ENCODE data around the gene NRXN3. TPM values are rescaled to one million over a fixed set of nuclear protein-coding genes. Genes with fewer than 3 reads are reported as not detected.

Gene NRXN3
- total RNA-seq, 1 experiment from 2014 or later = not detected

DNA sequence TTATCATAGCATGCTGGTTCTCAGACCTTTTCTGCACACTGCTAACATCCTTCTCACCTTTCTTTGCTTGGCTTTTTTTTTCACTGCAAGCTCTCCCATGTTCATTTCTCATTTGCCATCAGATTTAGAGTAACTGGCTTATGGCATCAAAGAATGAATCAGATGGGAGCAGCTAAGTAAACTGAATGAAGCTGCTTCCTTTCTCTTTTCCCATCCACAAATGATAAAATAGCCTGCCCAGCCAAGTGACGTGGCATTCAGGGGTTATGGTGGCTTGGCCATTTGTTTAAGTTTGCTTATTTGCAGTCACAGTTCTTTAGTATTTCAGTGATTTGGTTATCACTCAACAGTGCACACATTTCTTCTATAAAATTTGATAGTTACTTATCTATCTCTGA, 1332.6 kb downstream of the NRXN3 start:
- CTCF ChIA-PET = no interaction called here

DNA sequence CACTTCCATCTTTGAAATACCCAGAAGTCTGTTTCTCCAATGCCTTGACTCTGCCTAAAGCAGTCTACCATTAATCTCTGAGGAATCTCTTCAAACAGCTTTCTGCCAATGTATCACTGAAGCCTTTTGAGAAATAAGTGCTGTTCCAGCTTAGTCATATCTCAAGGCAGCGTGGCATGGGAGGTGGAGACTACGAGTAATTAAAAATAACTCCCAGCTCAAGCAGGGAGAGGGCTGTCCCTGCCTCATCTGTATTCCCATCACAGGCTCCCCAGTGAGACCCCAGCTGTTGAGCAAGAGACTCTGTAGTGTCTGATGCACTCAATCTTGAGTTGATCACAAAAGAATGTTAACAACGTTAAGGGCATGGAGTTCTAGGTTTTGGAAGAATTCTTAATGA, 1340.5 kb downstream of the NRXN3 start:
- Histone ChIP-seq H3K9me3 (ENCODE audit: control insufficient read depth, insufficient read depth, low read depth, low read length) (no peaks in the 10 kb centered on the region), H3K27me3 (ENCODE audit: control insufficient read depth, insufficient read depth, low read length) (no peaks in the 10 kb centered on the region), H3K27ac (ENCODE audit: low read length) (no peak overlapping the region), H3K4me1 (ENCODE audit: control insufficient read depth, insufficient read depth, low read length) (no peaks in the 10 kb centered on the region), H3K36me3 (ENCODE audit: control insufficient read depth, insufficient read depth, low read length) (no peaks in the 10 kb centered on the region), H3K4me3 (ENCODE audit: low read depth in 2 of 2, low read length in 2 of 2) (no peak overlapping the region)
- BruUV-seq (replicated peaks) = no TSS peak
- ATAC-seq (no peak), DNase-seq (ENCODE audit: low read depth, low spot score) (no peak)
- ChIA-PET POLR2A (no interaction called here), CTCF (no interaction called here)
- in situ Hi-C loops (cut with HindIII; ENCODE audit: low pct_unique_long_range_greater_than_20kb, low sequenced_read_pairs) (no loop called here), intact Hi-C loops (cut with micrococcal nuclease; ENCODE audit: unreplicated experiment) (no loop called here)
- TF ChIP-seq, protein P1, sequence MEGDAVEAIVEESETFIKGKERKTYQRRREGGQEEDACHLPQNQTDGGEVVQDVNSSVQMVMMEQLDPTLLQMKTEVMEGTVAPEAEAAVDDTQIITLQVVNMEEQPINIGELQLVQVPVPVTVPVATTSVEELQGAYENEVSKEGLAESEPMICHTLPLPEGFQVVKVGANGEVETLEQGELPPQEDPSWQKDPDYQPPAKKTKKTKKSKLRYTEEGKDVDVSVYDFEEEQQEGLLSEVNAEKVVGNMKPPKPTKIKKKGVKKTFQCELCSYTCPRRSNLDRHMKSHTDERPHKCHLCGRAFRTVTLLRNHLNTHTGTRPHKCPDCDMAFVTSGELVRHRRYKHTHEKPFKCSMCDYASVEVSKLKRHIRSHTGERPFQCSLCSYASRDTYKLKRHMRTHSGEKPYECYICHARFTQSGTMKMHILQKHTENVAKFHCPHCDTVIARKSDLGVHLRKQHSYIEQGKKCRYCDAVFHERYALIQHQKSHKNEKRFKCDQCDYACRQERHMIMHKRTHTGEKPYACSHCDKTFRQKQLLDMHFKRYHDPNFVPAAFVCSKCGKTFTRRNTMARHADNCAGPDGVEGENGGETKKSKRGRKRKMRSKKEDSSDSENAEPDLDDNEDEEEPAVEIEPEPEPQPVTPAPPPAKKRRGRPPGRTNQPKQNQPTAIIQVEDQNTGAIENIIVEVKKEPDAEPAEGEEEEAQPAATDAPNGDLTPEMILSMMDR (IDR thresholded peaks at IDR 0.05) = no peak
- no peak for TF ChIP-seq POLR2AphosphoS5 (IDR thresholded peaks at IDR 0.05; ENCODE audit: low read depth, low read length)
- TF ChIP-seq TCF7L2 (IDR thresholded peaks at IDR 0.05; ENCODE audit: low read depth, low read length) = no peak
- no peak for TF ChIP-seq SIN3A (IDR thresholded peaks at IDR 0.05; ENCODE audit: borderline replicate concordance, insufficient read depth, low read depth, low read length)
- TF ChIP-seq, protein P2, sequence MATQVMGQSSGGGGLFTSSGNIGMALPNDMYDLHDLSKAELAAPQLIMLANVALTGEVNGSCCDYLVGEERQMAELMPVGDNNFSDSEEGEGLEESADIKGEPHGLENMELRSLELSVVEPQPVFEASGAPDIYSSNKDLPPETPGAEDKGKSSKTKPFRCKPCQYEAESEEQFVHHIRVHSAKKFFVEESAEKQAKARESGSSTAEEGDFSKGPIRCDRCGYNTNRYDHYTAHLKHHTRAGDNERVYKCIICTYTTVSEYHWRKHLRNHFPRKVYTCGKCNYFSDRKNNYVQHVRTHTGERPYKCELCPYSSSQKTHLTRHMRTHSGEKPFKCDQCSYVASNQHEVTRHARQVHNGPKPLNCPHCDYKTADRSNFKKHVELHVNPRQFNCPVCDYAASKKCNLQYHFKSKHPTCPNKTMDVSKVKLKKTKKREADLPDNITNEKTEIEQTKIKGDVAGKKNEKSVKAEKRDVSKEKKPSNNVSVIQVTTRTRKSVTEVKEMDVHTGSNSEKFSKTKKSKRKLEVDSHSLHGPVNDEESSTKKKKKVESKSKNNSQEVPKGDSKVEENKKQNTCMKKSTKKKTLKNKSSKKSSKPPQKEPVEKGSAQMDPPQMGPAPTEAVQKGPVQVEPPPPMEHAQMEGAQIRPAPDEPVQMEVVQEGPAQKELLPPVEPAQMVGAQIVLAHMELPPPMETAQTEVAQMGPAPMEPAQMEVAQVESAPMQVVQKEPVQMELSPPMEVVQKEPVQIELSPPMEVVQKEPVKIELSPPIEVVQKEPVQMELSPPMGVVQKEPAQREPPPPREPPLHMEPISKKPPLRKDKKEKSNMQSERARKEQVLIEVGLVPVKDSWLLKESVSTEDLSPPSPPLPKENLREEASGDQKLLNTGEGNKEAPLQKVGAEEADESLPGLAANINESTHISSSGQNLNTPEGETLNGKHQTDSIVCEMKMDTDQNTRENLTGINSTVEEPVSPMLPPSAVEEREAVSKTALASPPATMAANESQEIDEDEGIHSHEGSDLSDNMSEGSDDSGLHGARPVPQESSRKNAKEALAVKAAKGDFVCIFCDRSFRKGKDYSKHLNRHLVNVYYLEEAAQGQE (IDR thresholded peaks at IDR 0.05; ENCODE audit: insufficient read depth in 1 of 2, low read depth in 2 of 2, low read length in 1 of 2) = no peak

More for the DNA sequence above, 1332.6 kb downstream of the NRXN3 start:
- DNase-seq (ENCODE audit: low read depth, low spot score) (no peak), ATAC-seq (no peak)
- Histone ChIP-seq H3K27ac (ENCODE audit: low read length) (no peak overlapping the region), H3K4me1 (ENCODE audit: control insufficient read depth, insufficient read depth, low read length) (no peaks in the 10 kb centered on the region), H3K27me3 (ENCODE audit: control insufficient read depth, insufficient read depth, low read length) (no peaks in the 10 kb centered on the region), H3K36me3 (ENCODE audit: control insufficient read depth, insufficient read depth, low read length) (no peaks in the 10 kb centered on the region), H3K4me3 (ENCODE audit: low read depth in 2 of 2, low read length in 2 of 2) (no peak overlapping the region), H3K9me3 (ENCODE audit: control insufficient read depth, insufficient read depth, low read depth, low read length) (no peaks in the 10 kb centered on the region)
- intact Hi-C loops (cut with micrococcal nuclease; ENCODE audit: unreplicated experiment) = no loop called here
- POLR2A ChIA-PET = no interaction called here
- no peak for TF ChIP-seq TCF7L2 (IDR thresholded peaks at IDR 0.05; ENCODE audit: low read depth, low read length)
- no peak for TF ChIP-seq POLR2AphosphoS5 (IDR thresholded peaks at IDR 0.05; ENCODE audit: low read depth, low read length)
- TF ChIP-seq, protein P1 (IDR thresholded peaks at IDR 0.05) = no peak
- TF ChIP-seq, protein P2 (IDR thresholded peaks at IDR 0.05; ENCODE audit: insufficient read depth in 1 of 2, low read depth in 2 of 2, low read length in 1 of 2) = no peak
- no peak for TF ChIP-seq SIN3A (IDR thresholded peaks at IDR 0.05; ENCODE audit: borderline replicate concordance, insufficient read depth, low read depth, low read length)
- BruUV-seq (replicated peaks) = no TSS peak
- in situ Hi-C loops (cut with HindIII; ENCODE audit: low pct_unique_long_range_greater_than_20kb, low sequenced_read_pairs) = no loop called here

Measured in Panc1 (cell line).